ENCODE data around the gene DYNLT2B. TPM values are rescaled to one million over a fixed set of nuclear protein-coding genes. Genes with fewer than 3 reads are reported as not detected.
"Not testable (repeated sequence)": the region's sequence is repeated elsewhere in the genome, so short reads cannot be mapped to it uniquely, and the experiment has no call there.

DYNLT2B gene
- total RNA-seq, 3 donors from 2014 or later = 8.5 to 14.9 (median 14.1) TPM

GRCh38 chr3:196321162-196321561, 3.1 kb upstream of the DYNLT2B start:
- Histone ChIP-seq H3K4me3 (no peak overlapping the region), H3K9me3 (no peaks in the 10 kb centered on the region), H3K36me3 (no peaks in the 10 kb centered on the region), H3K4me1 (no peaks in the 10 kb centered on the region), H3K27ac (no peak overlapping the region), H3K27me3 (no peaks in the 10 kb centered on the region)
- intact Hi-C loops (cut with DNase I; ENCODE audit: low total_unique reads) = no loop called here
- no peak for TF ChIP-seq POLR2AphosphoS5 (IDR thresholded peaks at IDR 0.05)
- no peak for TF ChIP-seq POLR2A (IDR thresholded peaks at IDR 0.05)
- TF ChIP-seq CTCF (IDR thresholded peaks at IDR 0.05) = no peak
- no peak for DNase-seq (ENCODE audit: low spot score in 2 of 2)

GRCh38 chr3:196320137-196320536, 2.1 kb upstream of the DYNLT2B start:
- H3K36me3 ChIP-seq = no peaks in the 10 kb centered on the region
- DNase-seq (ENCODE audit: low spot score in 2 of 2) = no peak
- H3K27ac ChIP-seq = no peak overlapping the region
- H3K4me1 ChIP-seq = no peaks in the 10 kb centered on the region
- intact Hi-C loops (cut with DNase I; ENCODE audit: low total_unique reads) = no loop called here
- H3K4me3 ChIP-seq = no peak overlapping the region
- H3K27me3 ChIP-seq = no peaks in the 10 kb centered on the region
- TF ChIP-seq CTCF (IDR thresholded peaks at IDR 0.05) (no peak), POLR2A (IDR thresholded peaks at IDR 0.05) (no peak), POLR2AphosphoS5 (IDR thresholded peaks at IDR 0.05) (no peak)
- H3K9me3 ChIP-seq = no peaks in the 10 kb centered on the region

GRCh38 chr3:196316799-196317686, 997 bp downstream of the DYNLT2B start:
- DNase-seq (ENCODE audit: low spot score in 2 of 2); H3K9me3 ChIP-seq; intact Hi-C loops (cut with DNase I; ENCODE audit: low total_unique reads); H3K27me3 ChIP-seq; H3K4me1 ChIP-seq; H3K36me3 ChIP-seq: not testable (repeated sequence)
- H3K27ac ChIP-seq = peak overlapping the region; percentile 96 to 97
- H3K4me3 ChIP-seq = peak overlapping the region; percentile 59 to 91 (median 74)

- TF ChIP-seq POLR2AphosphoS5 (IDR thresholded peaks at IDR 0.05) (no peak), POLR2A (IDR thresholded peaks at IDR 0.05) (no peak), CTCF (IDR thresholded peaks at IDR 0.05) (no peak)
- H3K9me3 ChIP-seq = no peaks in the 10 kb centered on the region
- no peak overlapping the region for H3K4me3 ChIP-seq
- intact Hi-C loops (cut with DNase I; ENCODE audit: low total_unique reads) = no loop called here
- no peaks in the 10 kb centered on the region for H3K36me3 ChIP-seq
- no peaks in the 10 kb centered on the region for H3K4me1 ChIP-seq
- H3K27ac ChIP-seq = no peak overlapping the region
- no peaks in the 10 kb centered on the region for H3K27me3 ChIP-seq
- DNase-seq (ENCODE audit: low spot score in 2 of 2) = no peak
Observed at GRCh38 chr3:196315821-196316220, 2.2 kb downstream of the DYNLT2B start.

GRCh38 chr3:196314597-196314996, 3.4 kb downstream of the DYNLT2B start:
- no peaks in the 10 kb centered on the region for H3K36me3 ChIP-seq
- no peak for DNase-seq (ENCODE audit: low spot score in 2 of 2)
- no peak overlapping the region for H3K4me3 ChIP-seq
- intact Hi-C loops (cut with DNase I; ENCODE audit: low total_unique reads) = no loop called here
- no peaks in the 10 kb centered on the region for H3K9me3 ChIP-seq
- no peaks in the 10 kb centered on the region for H3K4me1 ChIP-seq
- no peaks in the 10 kb centered on the region for H3K27me3 ChIP-seq
- no peak overlapping the region for H3K27ac ChIP-seq
- no peak for TF ChIP-seq POLR2A (IDR thresholded peaks at IDR 0.05)
- no peak for TF ChIP-seq POLR2AphosphoS5 (IDR thresholded peaks at IDR 0.05)

GRCh38 chr3:196314086-196314485, 4.0 kb downstream of the DYNLT2B start:
- H3K27ac ChIP-seq; DNase-seq (ENCODE audit: low spot score in 2 of 2); H3K9me3 ChIP-seq; H3K4me1 ChIP-seq; intact Hi-C loops (cut with DNase I; ENCODE audit: low total_unique reads); H3K4me3 ChIP-seq; H3K27me3 ChIP-seq; H3K36me3 ChIP-seq: not testable (repeated sequence)

GRCh38 chr3:196302960-196303359, 15.1 kb downstream of the DYNLT2B start:
- H3K27me3 ChIP-seq; H3K9me3 ChIP-seq; DNase-seq (ENCODE audit: low spot score in 2 of 2); H3K36me3 ChIP-seq; H3K4me1 ChIP-seq; intact Hi-C loops (cut with DNase I; ENCODE audit: low total_unique reads); H3K27ac ChIP-seq; H3K4me3 ChIP-seq: not testable (repeated sequence)

GRCh38 chr3:196302551-196302950, 15.5 kb downstream of the DYNLT2B start:
- H3K9me3 ChIP-seq; intact Hi-C loops (cut with DNase I; ENCODE audit: low total_unique reads); H3K27me3 ChIP-seq; H3K4me1 ChIP-seq; H3K36me3 ChIP-seq; DNase-seq (ENCODE audit: low spot score in 2 of 2); H3K27ac ChIP-seq; H3K4me3 ChIP-seq: not testable (repeated sequence)
